PFSK-1 (cell line): ENCODE data around the gene TTC39C.

Source experiments
- POLR2AphosphoS5 ChIP-seq: IDR thresholded peaks from 2 replicates; pipeline ENCODE4 v1.6.1; 2012; ENCODE audit warnings: low read depth, mild to moderate bottlenecking, control low read depth, low read length, moderate library complexity
- REST ChIP-seq, 2 experiments: IDR thresholded peaks; 2 replicates each; pipeline versions ENCODE4 v1.6.1 to v1.8.0; 2011 to 2012; ENCODE audit warnings: low read depth in 2 of 2, low read length in 2 of 2, control low read depth in 1 of 2, inconsistent platforms in 1 of 2, mild to moderate bottlenecking in 1 of 2, moderate library complexity in 1 of 2; ENCODE audit not compliant: insufficient read depth in 1 of 2
- SIN3A ChIP-seq: IDR thresholded peaks from 2 replicates; pipeline ENCODE4 v1.6.1; 2012; ENCODE audit warnings: mild to moderate bottlenecking, low read length, moderate library complexity, borderline replicate concordance; ENCODE audit not compliant: insufficient read depth
- TAF1 ChIP-seq: IDR thresholded peaks from 2 replicates; pipeline ENCODE4 v1.6.1; 2012; ENCODE audit warnings: low read length, control low read depth, borderline replicate concordance; ENCODE audit not compliant: insufficient read depth

DNA sequence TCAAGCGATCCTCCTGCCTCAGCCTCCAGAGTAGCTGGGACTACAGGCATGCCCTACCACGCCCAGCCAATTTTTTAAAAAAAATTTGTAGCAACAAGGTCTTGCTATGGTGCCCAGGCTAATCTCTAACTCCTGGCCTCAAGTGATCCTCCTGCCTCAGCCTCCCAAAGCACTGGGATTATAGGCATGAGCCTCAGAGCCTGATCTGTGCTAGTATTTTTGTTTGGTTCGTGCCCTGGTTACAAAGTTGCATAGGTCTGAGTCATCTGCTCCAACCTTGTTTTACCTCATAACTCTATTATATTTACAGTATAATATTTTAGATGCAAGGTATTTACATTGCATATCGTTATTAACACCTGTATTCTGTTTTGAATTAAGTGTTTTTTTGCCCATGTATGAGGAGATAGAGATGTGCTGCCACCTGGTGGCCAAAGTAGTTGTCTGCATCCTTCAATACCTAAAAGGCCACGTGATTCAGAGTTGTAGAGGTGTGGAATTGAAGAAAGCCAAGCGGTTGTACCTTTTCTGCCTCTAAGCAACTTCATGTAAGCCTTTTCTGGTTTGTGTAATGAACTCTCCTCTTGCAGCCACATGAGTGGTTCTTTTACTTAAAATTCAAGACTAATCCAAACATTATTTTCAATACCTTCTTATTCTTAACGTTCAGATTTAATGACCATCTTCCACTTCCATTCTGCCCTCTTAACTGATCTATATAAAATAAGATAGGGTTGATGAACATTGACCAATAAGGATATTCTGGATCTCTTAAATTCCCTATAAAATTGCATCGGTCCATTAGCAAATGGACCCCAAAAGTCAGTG lies 104.4 kb downstream of the TTC39C start:
- TF ChIP-seq REST (IDR thresholded peaks at IDR 0.05; ENCODE audit: insufficient read depth in 1 of 2, low read depth in 2 of 2, low read length in 2 of 2) (no peak), POLR2AphosphoS5 (no peak), TAF1 (no peak), SIN3A (no peak)
